HUES6 (cell line): ENCODE data around the gene TRAP1.

Experiments
- H3K27ac ChIP-seq: 2 replicates; pipeline ENCODE4 v1.7.0; 2013; ENCODE audit warnings: low read depth, mild to moderate bottlenecking, low read length, inconsistent platforms
- H3K27me3 ChIP-seq: 2 replicates; pipeline ENCODE4 v1.6.1; 2013; ENCODE audit warnings: low read length; ENCODE audit not compliant: control insufficient read depth, insufficient read depth
- H3K36me3 ChIP-seq: 2 replicates; pipeline ENCODE4 v1.6.1; 2013; ENCODE audit warnings: low read length; ENCODE audit not compliant: control insufficient read depth, insufficient read depth
- H3K4me1 ChIP-seq: 2 replicates; pipeline ENCODE4 v1.6.1; 2013; ENCODE audit warnings: low read length; ENCODE audit not compliant: control insufficient read depth, insufficient read depth
- H3K4me3 ChIP-seq: 2 replicates; pipeline ENCODE4 v1.5.1; 2013; ENCODE audit warnings: low read depth, low read length
- H3K9ac ChIP-seq: one replicate; pipeline ENCODE4 v1.6.1; 2013; ENCODE audit warnings: mild to moderate bottlenecking, low read length
- H3K9me3 ChIP-seq: 2 replicates; pipeline ENCODE4 v1.6.1; 2013; ENCODE audit warnings: low read depth, low read length; ENCODE audit not compliant: control insufficient read depth, insufficient read depth

Gene TRAP1

GRCh38 chr16:3717235-3718018, at the start of gene TRAP1:
Gene TRAP1, minus strand, starts transcription at chr16:3717524. Its CDS starts 16 bp downstream, at chr16:3717508.
- Histone ChIP-seq H3K27me3 (no peaks in the 10 kb centered on the region), H3K36me3 (peaks cover 18% of the 10 kb centered on the region; the same call in 1 of the 2 replicates), H3K9ac (peak within 1 kb of the TSS; percentile 94), H3K4me3 (peak within 1 kb of the TSS; percentile 90), H3K27ac (peak within 1 kb of the TSS; percentile 77), H3K9me3 (no peaks in the 10 kb centered on the region), H3K4me1 (peaks cover 22% of the 10 kb centered on the region)

- H3K9ac ChIP-seq = no peak overlapping the region
- peaks cover 83% of the 10 kb centered on the region for H3K36me3 ChIP-seq
- no peak overlapping the region for H3K27ac ChIP-seq
- no peaks in the 10 kb centered on the region for H3K4me1 ChIP-seq
- H3K4me3 ChIP-seq = no peak overlapping the region
- H3K27me3 ChIP-seq = no peaks in the 10 kb centered on the region
- no peaks in the 10 kb centered on the region for H3K9me3 ChIP-seq
These were observed 48.9 kb upstream of the TRAP1 start for GRCh38 chr16:3766177-3766576.

- Histone ChIP-seq H3K36me3 (peaks cover 73% of the 10 kb centered on the region), H3K9ac (no peak overlapping the region), H3K27ac (no peak overlapping the region), H3K9me3 (no peaks in the 10 kb centered on the region), H3K27me3 (no peaks in the 10 kb centered on the region), H3K4me1 (no peaks in the 10 kb centered on the region), H3K4me3 (no peak overlapping the region)
These were observed 47.1 kb upstream of the TRAP1 start for GRCh38 chr16:3764409-3764808.

GRCh38 chr16:3762107-3762750, 44.9 kb upstream of the TRAP1 start:
- Histone ChIP-seq H3K4me1 (no peaks in the 10 kb centered on the region), H3K9me3 (no peaks in the 10 kb centered on the region), H3K36me3 (peaks cover 73% of the 10 kb centered on the region), H3K27ac (no peak overlapping the region), H3K27me3 (no peaks in the 10 kb centered on the region), H3K9ac (no peak overlapping the region), H3K4me3 (no peak overlapping the region)

GRCh38 chr16:3761375-3762106, 44.2 kb upstream of the TRAP1 start:
- H3K4me1 ChIP-seq = no peaks in the 10 kb centered on the region
- no peaks in the 10 kb centered on the region for H3K27me3 ChIP-seq
- H3K9me3 ChIP-seq = no peaks in the 10 kb centered on the region
- H3K9ac ChIP-seq = no peak overlapping the region
- no peak overlapping the region for H3K27ac ChIP-seq
- H3K4me3 ChIP-seq = no peak overlapping the region
- peaks cover 73% of the 10 kb centered on the region for H3K36me3 ChIP-seq

- no peaks in the 10 kb centered on the region for H3K9me3 ChIP-seq
- no peaks in the 10 kb centered on the region for H3K4me1 ChIP-seq
- H3K27ac ChIP-seq = no peak overlapping the region
- H3K4me3 ChIP-seq = no peak overlapping the region
- H3K27me3 ChIP-seq = no peaks in the 10 kb centered on the region
- H3K36me3 ChIP-seq = peaks cover 73% of the 10 kb centered on the region
- no peak overlapping the region for H3K9ac ChIP-seq
These were observed 43.2 kb upstream of the TRAP1 start for GRCh38 chr16:3760518-3760917.

GRCh38 chr16:3759736-3760135, 42.4 kb upstream of the TRAP1 start:
- no peaks in the 10 kb centered on the region for H3K9me3 ChIP-seq
- H3K4me3 ChIP-seq = no peak overlapping the region
- no peak overlapping the region for H3K27ac ChIP-seq
- no peaks in the 10 kb centered on the region for H3K27me3 ChIP-seq
- H3K9ac ChIP-seq = no peak overlapping the region
- H3K36me3 ChIP-seq = peaks cover 75% of the 10 kb centered on the region
- H3K4me1 ChIP-seq = no peaks in the 10 kb centered on the region

GRCh38 chr16:3756113-3756512, 38.8 kb upstream of the TRAP1 start:
- no peak overlapping the region for H3K27ac ChIP-seq
- peaks cover 74% of the 10 kb centered on the region for H3K36me3 ChIP-seq
- no peaks in the 10 kb centered on the region for H3K27me3 ChIP-seq
- no peak overlapping the region for H3K4me3 ChIP-seq
- H3K9ac ChIP-seq = no peak overlapping the region
- no peaks in the 10 kb centered on the region for H3K4me1 ChIP-seq
- H3K9me3 ChIP-seq = no peaks in the 10 kb centered on the region

GRCh38 chr16:3755249-3755648, 37.9 kb upstream of the TRAP1 start:
- H3K27ac ChIP-seq = no peak overlapping the region; the same call in 1 of the 2 replicates
- H3K27me3 ChIP-seq = no peaks in the 10 kb centered on the region
- H3K4me3 ChIP-seq = no peak overlapping the region
- peaks cover 77% of the 10 kb centered on the region for H3K36me3 ChIP-seq
- H3K9ac ChIP-seq = no peak overlapping the region
- H3K9me3 ChIP-seq = no peaks in the 10 kb centered on the region
- H3K4me1 ChIP-seq = no peaks in the 10 kb centered on the region

- Histone ChIP-seq H3K27ac (no peak overlapping the region), H3K4me1 (no peaks in the 10 kb centered on the region), H3K4me3 (no peak overlapping the region), H3K36me3 (peaks cover 79% of the 10 kb centered on the region), H3K9ac (no peak overlapping the region), H3K27me3 (no peaks in the 10 kb centered on the region), H3K9me3 (no peaks in the 10 kb centered on the region)
These were observed 37.4 kb upstream of the TRAP1 start for GRCh38 chr16:3754772-3755171.
